Calu3 (cell line): ENCODE measurements around the gene ANGPTL5. TPM values are rescaled to one million over a fixed set of nuclear protein-coding genes. Genes with fewer than 3 reads are reported as not detected.

Source experiments
- BruUV-seq: library from RNA; stranded (reverse); fragments of 400-500 nt; replicated peaks from 2 replicates; lab custom pipeline; 2021; lab: Mats Ljungman, UMichigan
- CTCF ChIA-PET: fragments of 300-600 bp; sonication (Branson Sonifier 250); formaldehyde crosslinking; loops from one replicate; lab custom pipeline; 2022; ENCODE audit warnings: antibody characterized with exemption; lab: Charles Lee
- DNase-seq: peaks from one replicate; pipeline ENCODE4 v3.0.0; 2022
- H3K27ac Mint-ChIP-seq: one replicate; pipeline ENCODE4 v1.8.0; 2022; ENCODE audit warnings: mixed read lengths; ENCODE audit not compliant: unreplicated experiment
- H3K27me3 Mint-ChIP-seq: one replicate; pipeline ENCODE4 v1.8.0; 2022; ENCODE audit warnings: mixed read lengths; ENCODE audit not compliant: unreplicated experiment
- H3K36me3 Mint-ChIP-seq: one replicate; pipeline ENCODE4 v1.8.0; 2022; ENCODE audit warnings: mild to moderate bottlenecking, moderate library complexity, mixed read lengths; ENCODE audit not compliant: insufficient read depth, unreplicated experiment
- H3K4me1 Mint-ChIP-seq: one replicate; pipeline ENCODE4 v1.8.0; 2022; ENCODE audit warnings: mild to moderate bottlenecking, low read depth, mixed read lengths; ENCODE audit not compliant: unreplicated experiment
- H3K4me3 Mint-ChIP-seq: one replicate; pipeline ENCODE4 v1.8.0; 2022; ENCODE audit warnings: mild to moderate bottlenecking, low read depth, moderate library complexity, mixed read lengths; ENCODE audit not compliant: unreplicated experiment
- H3K9me3 Mint-ChIP-seq: one replicate; pipeline ENCODE4 v1.8.0; 2022; ENCODE audit warnings: low read depth, mixed read lengths; ENCODE audit not compliant: unreplicated experiment
- intact Hi-C: fragments of 100-400 bp; cut with micrococcal nuclease; formaldehyde crosslinking; loops from one replicate; pipeline ENCODE4 v1.10.0; 2022; ENCODE audit not compliant: unreplicated experiment
- total RNA-seq: library from RNA; stranded (reverse); gene quantifications from 2 replicates; pipeline ENCODE4 v1.2.3, GENCODE V29; 2022
- TF ChIP-seq, protein P1 (sequence below): fragments of 200-600 bp; IDR thresholded peaks from one replicate; pipeline ENCODE4 v1.8.0; 2022; ENCODE audit warnings: antibody characterized with exemption; ENCODE audit not compliant: unreplicated experiment

ANGPTL5 gene
- total RNA-seq, 1 experiment from 2014 or later: not detected

DNA sequence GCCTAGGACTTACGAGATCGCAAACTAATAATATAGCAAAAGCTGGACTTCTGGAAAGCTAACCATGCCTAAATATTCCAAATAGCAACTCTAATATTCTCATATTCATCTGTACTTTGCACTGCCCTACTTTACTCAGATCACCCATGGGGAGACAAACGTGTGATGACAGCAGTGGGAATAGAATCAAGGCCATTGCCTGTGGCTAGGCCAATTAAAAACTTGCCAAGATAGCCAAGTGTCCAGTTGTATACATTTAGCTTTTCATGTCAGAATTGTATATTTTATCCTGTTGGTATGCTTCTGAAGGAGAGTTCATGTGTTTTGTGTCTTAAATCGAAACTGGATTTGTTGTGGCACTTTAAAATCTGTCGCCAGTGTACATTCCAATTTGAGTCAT is 2.7 kb downstream of the ANGPTL5 start:
- Mint-ChIP-seq H3K27me3 (no peaks in the 10 kb centered on the region), H3K4me3 (no peak overlapping the region), H3K4me1 (peaks cover 21% of the 10 kb centered on the region), H3K27ac (no peak overlapping the region), H3K36me3 (peaks cover 14% of the 10 kb centered on the region), H3K9me3 (no peaks in the 10 kb centered on the region)
- TF ChIP-seq, protein P1, sequence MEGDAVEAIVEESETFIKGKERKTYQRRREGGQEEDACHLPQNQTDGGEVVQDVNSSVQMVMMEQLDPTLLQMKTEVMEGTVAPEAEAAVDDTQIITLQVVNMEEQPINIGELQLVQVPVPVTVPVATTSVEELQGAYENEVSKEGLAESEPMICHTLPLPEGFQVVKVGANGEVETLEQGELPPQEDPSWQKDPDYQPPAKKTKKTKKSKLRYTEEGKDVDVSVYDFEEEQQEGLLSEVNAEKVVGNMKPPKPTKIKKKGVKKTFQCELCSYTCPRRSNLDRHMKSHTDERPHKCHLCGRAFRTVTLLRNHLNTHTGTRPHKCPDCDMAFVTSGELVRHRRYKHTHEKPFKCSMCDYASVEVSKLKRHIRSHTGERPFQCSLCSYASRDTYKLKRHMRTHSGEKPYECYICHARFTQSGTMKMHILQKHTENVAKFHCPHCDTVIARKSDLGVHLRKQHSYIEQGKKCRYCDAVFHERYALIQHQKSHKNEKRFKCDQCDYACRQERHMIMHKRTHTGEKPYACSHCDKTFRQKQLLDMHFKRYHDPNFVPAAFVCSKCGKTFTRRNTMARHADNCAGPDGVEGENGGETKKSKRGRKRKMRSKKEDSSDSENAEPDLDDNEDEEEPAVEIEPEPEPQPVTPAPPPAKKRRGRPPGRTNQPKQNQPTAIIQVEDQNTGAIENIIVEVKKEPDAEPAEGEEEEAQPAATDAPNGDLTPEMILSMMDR: no peak
- no TSS peak for BruUV-seq
- no peak for DNase-seq
- CTCF ChIA-PET: interaction anchor here (0.7 kb wide), 1 partner anchor 476 kb away, joined by 3 read pairs; no protein-coding TSS in a partner anchor
- intact Hi-C loops: loop anchor here (2.0 kb wide), 2 partner anchors 51 to 93 kb away; no protein-coding TSS in a partner anchor

DNA sequence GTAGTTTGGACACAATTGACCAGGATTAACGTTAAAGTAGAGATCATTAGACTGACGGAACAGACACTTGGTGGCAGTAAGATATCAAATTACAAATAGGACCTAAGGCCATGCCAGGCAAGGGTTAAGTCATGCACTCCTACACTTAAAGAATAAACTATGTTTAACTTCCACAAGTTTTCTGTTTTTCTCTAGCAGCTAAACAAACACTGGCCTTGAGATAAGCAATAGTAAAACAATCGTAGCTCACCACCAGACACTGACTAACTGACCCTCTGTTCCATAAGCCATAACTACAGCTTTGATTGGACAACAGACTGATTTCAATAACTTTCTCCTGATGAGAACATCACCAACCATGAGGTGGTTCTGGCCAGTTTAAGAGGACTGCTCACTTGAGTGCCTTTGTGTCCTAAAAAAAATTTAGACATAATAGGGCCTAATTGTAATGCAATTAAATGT is 3.5 kb downstream of the ANGPTL5 start:
- Mint-ChIP-seq H3K4me1 (peaks cover 21% of the 10 kb centered on the region), H3K9me3 (no peaks in the 10 kb centered on the region), H3K27ac (no peak overlapping the region), H3K4me3 (no peak overlapping the region), H3K36me3 (peaks cover 14% of the 10 kb centered on the region), H3K27me3 (no peaks in the 10 kb centered on the region)
- DNase-seq: no peak
- TF ChIP-seq, protein P1: no peak
- intact Hi-C loops: no loop called here
- CTCF ChIA-PET: interaction anchor here (0.7 to 1.1 kb wide), 2 partner anchors 95 to 476 kb away, joined by 3 to 5 read pairs; no protein-coding TSS in a partner anchor
- no TSS peak for BruUV-seq

DNA sequence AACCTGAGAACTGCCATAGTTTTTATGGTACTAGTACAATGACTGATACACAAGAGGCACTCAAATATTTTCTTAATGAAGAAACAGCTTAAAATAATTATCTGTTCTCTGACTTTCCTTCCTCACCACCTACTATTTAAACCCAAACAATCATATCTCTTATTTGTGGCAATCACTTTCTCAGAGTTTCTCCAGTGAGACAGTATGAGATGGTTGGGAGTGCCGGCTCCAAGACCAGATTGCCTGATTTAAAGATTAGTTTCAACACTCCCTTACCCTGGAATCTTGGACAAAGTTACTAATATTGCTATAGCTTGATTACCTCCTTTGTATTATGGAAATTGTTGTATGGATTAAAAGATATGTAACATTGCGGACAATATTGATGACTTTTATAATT is 7.2 kb downstream of the ANGPTL5 start:
- Mint-ChIP-seq H3K9me3 (peaks cover 4% of the 10 kb centered on the region), H3K4me1 (peaks cover 10% of the 10 kb centered on the region), H3K36me3 (no peaks in the 10 kb centered on the region), H3K27ac (no peak overlapping the region), H3K4me3 (no peak overlapping the region), H3K27me3 (no peaks in the 10 kb centered on the region)
- TF ChIP-seq, protein P1: no peak
- intact Hi-C loops: no loop called here
- BruUV-seq: no TSS peak
- no peak for DNase-seq
- CTCF ChIA-PET: no interaction called here

DNA sequence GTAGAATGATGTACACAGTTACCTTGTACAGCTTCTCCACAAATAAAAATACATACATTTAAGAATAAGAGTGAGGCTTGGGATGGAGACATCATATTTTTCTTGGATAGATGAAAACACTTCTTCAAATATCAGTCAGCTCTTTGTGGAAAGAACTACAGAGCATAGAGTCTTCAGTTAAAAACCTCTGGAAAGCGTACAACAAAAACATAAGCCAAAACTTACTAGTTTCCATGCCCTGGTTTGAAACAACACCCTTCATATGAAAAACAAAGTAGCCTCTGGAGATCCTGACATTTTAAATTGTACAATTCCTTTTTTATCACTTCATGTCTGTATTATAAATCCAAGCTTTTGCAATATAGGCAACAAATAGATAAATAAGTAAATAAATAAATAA is 8.5 kb downstream of the ANGPTL5 start:
- BruUV-seq: no TSS peak
- Mint-ChIP-seq H3K9me3 (peaks cover 4% of the 10 kb centered on the region), H3K27me3 (no peaks in the 10 kb centered on the region), H3K36me3 (no peaks in the 10 kb centered on the region), H3K27ac (no peak overlapping the region), H3K4me1 (peaks cover 2% of the 10 kb centered on the region), H3K4me3 (no peak overlapping the region)
- no peak for DNase-seq
- TF ChIP-seq, protein P1: no peak
- intact Hi-C loops: no loop called here
- CTCF ChIA-PET: no interaction called here
